Neural progenitor cell (in vitro differentiated cells): ENCODE results near the gene MYRFL. TPM values are rescaled to one million over a fixed set of nuclear protein-coding genes. Genes with fewer than 3 reads are reported as not detected.

ENCODE experiments used
- DNase-seq: peaks from one replicate; pipeline ENCODE4 v3.0.0-alpha.2; 2016; ENCODE audit warnings: low spot score
- H2AFZ ChIP-seq: fragments of 200-600 bp; sonication (generic); replicated peaks from 2 replicates; pipeline ENCODE4 v1.6.1; 2016; ENCODE audit warnings: antibody characterized with exemption
- H3F3A ChIP-seq: fragments of 200-600 bp; sonication (generic); 2 replicates; pipeline ENCODE4 v1.6.1; 2016; ENCODE audit warnings: antibody characterized with exemption, low read depth
- H3K27ac ChIP-seq: fragments of 200-600 bp; sonication (generic); 2 replicates; pipeline ENCODE4 v1.5.1; 2016; ENCODE audit warnings: mild to moderate bottlenecking
- H3K27me3 ChIP-seq: fragments of 200-600 bp; sonication (generic); 2 replicates; pipeline ENCODE4 v1.6.1; 2016; ENCODE audit warnings: mild to moderate bottlenecking, moderate library complexity
- H3K36me3 ChIP-seq: fragments of 200-600 bp; sonication (generic); 2 replicates; pipeline ENCODE4 v1.5.1; 2016
- H3K4me1 ChIP-seq: fragments of 200-600 bp; sonication (generic); 2 replicates; pipeline ENCODE4 v1.6.1; 2016; ENCODE audit warnings: mixed run types
- H3K4me2 ChIP-seq: fragments of 200-600 bp; sonication (generic); 2 replicates; pipeline ENCODE4 v1.6.1; 2016
- H3K4me3 ChIP-seq: fragments of 200-600 bp; sonication (generic); 2 replicates; pipeline ENCODE4 v1.5.1; 2016
- H3K79me2 ChIP-seq: fragments of 200-600 bp; sonication (generic); 2 replicates; pipeline ENCODE4 v1.6.1; 2016; ENCODE audit warnings: low read depth
- H3K9ac ChIP-seq: fragments of 200-600 bp; sonication (generic); 2 replicates; pipeline ENCODE4 v1.6.1; 2016
- H3K9me3 ChIP-seq: fragments of 200-600 bp; sonication (generic); 2 replicates; pipeline ENCODE4 v1.5.1; 2016; ENCODE audit warnings: low read depth
- H4K20me1 ChIP-seq: fragments of 200-600 bp; sonication (generic); 2 replicates; pipeline ENCODE4 v1.6.1; 2016; ENCODE audit warnings: low read depth
- H3K27ac Mint-ChIP-seq: 3 replicates; pipeline ENCODE4 v1.8.0; 2021; ENCODE audit warnings: mixed read lengths
- H3K27me3 Mint-ChIP-seq: 2 replicates; pipeline ENCODE4 v1.8.0; 2022; ENCODE audit warnings: low read depth, mild to moderate bottlenecking, inconsistent platforms, moderate library complexity, mixed read lengths; ENCODE audit not compliant: insufficient read depth
- H3K36me3 Mint-ChIP-seq: 3 replicates; pipeline ENCODE4 v1.8.0; 2021; ENCODE audit warnings: mixed read lengths
- H3K4me1 Mint-ChIP-seq: 3 replicates; pipeline ENCODE4 v1.8.0; 2021; ENCODE audit warnings: mixed read lengths
- H3K4me3 Mint-ChIP-seq: 3 replicates; pipeline ENCODE4 v1.8.0; 2021; ENCODE audit warnings: mild to moderate bottlenecking, moderate library complexity, mixed read lengths
- H3K9me3 Mint-ChIP-seq: 3 replicates; pipeline ENCODE4 v1.8.0; 2020; ENCODE audit warnings: mixed read lengths
- EZH2 ChIP-seq: fragments of 200-600 bp; sonication (generic); IDR thresholded peaks from 2 replicates; pipeline ENCODE4 v1.6.1; 2017; ENCODE audit warnings: antibody characterized with exemption, mild to moderate bottlenecking, moderate library complexity
- EZH2phosphoT487 ChIP-seq: fragments of 200-600 bp; sonication (generic); IDR thresholded peaks from 2 replicates; pipeline ENCODE4 v1.6.1; 2017; ENCODE audit warnings: antibody characterized with exemption
- total RNA-seq: library from RNA; depleted of rRNA; stranded (reverse); fragments of >200 nt; gene quantifications from 2 replicates; pipeline ENCODE4 v1.2.3, GENCODE V29; 2015; ENCODE audit warnings: low replicate concordance
- TF ChIP-seq, protein P1 (sequence below): fragments of 200-600 bp; sonication (generic); IDR thresholded peaks from 2 replicates; pipeline ENCODE4 v1.5.1; 2017; ENCODE audit warnings: antibody characterized with exemption, mild to moderate bottlenecking

MYRFL gene
- total RNA-seq, 1 donor from 2014 or later: not detected

GRCh38 chr12:69816082-69816481, 8.9 kb upstream of the MYRFL start:
- no peaks in the 10 kb centered on the region for H3K27me3 ChIP-seq
- no peaks in the 10 kb centered on the region for H3K79me2 ChIP-seq
- H3K4me3 ChIP-seq: no peak overlapping the region
- no peaks in the 10 kb centered on the region for H3K4me1 ChIP-seq
- no peaks in the 10 kb centered on the region for H3F3A ChIP-seq
- Mint-ChIP-seq H3K4me1 (no peaks in the 10 kb centered on the region), H3K27me3 (no peaks in the 10 kb centered on the region), H3K4me3 (no peak overlapping the region), H3K27ac (no peak overlapping the region), H3K9me3 (peaks cover under 1% of the 10 kb centered on the region), H3K36me3 (peaks cover 5% of the 10 kb centered on the region)
- no peak overlapping the region for H3K9ac ChIP-seq
- no peak for TF ChIP-seq EZH2
- TF ChIP-seq EZH2phosphoT487: no peak
- TF ChIP-seq, protein P1, sequence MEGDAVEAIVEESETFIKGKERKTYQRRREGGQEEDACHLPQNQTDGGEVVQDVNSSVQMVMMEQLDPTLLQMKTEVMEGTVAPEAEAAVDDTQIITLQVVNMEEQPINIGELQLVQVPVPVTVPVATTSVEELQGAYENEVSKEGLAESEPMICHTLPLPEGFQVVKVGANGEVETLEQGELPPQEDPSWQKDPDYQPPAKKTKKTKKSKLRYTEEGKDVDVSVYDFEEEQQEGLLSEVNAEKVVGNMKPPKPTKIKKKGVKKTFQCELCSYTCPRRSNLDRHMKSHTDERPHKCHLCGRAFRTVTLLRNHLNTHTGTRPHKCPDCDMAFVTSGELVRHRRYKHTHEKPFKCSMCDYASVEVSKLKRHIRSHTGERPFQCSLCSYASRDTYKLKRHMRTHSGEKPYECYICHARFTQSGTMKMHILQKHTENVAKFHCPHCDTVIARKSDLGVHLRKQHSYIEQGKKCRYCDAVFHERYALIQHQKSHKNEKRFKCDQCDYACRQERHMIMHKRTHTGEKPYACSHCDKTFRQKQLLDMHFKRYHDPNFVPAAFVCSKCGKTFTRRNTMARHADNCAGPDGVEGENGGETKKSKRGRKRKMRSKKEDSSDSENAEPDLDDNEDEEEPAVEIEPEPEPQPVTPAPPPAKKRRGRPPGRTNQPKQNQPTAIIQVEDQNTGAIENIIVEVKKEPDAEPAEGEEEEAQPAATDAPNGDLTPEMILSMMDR: no peak
- peaks cover under 1% of the 10 kb centered on the region for H3K9me3 ChIP-seq
- no peaks in the 10 kb centered on the region for H4K20me1 ChIP-seq
- no peak overlapping the region for H2AFZ ChIP-seq
- peaks cover 9% of the 10 kb centered on the region for H3K36me3 ChIP-seq
- no peak overlapping the region for H3K4me2 ChIP-seq
- no peak for DNase-seq
- no peak overlapping the region for H3K27ac ChIP-seq

DNA sequence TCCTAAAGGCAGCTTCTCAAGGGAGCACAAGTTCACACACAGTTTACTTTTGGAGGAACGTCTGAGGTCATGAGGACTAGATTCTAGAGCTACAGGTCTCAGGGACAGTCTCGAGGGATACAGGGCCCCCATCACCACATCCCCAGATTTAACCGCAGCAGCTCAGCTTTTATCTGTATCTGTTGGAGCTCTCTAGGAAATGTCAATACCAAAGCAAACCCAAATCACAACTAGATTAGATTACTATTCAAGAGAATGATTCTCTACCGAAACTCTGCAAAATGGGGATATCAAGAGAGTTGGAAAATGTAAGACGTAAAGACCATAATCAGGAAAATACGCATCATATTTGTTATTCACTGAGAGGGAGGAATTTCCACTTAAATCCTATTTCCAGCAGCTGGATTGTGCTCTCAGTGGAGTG, 4.0 kb upstream of the MYRFL start:
- H3K4me1 ChIP-seq: no peaks in the 10 kb centered on the region
- no peak overlapping the region for H3K9ac ChIP-seq
- H3K4me1 Mint-ChIP-seq: no peaks in the 10 kb centered on the region
- no peak overlapping the region for H3K4me2 ChIP-seq
- H3K9me3 Mint-ChIP-seq: no peaks in the 10 kb centered on the region
- no peaks in the 10 kb centered on the region for H4K20me1 ChIP-seq
- H3K4me3 ChIP-seq: no peak overlapping the region
- H3F3A ChIP-seq: peaks cover 3% of the 10 kb centered on the region
- H3K9me3 ChIP-seq: no peaks in the 10 kb centered on the region
- no peaks in the 10 kb centered on the region for H3K36me3 ChIP-seq
- DNase-seq: no peak
- H3K79me2 ChIP-seq: no peaks in the 10 kb centered on the region
- no peaks in the 10 kb centered on the region for H3K27me3 ChIP-seq
- no peak overlapping the region for H3K27ac Mint-ChIP-seq
- no peaks in the 10 kb centered on the region for H3K27me3 Mint-ChIP-seq
- H3K27ac ChIP-seq: no peak overlapping the region
- no peak for TF ChIP-seq EZH2
- no peak for TF ChIP-seq EZH2phosphoT487
- TF ChIP-seq, protein P1: no peak
- no peaks in the 10 kb centered on the region for H3K36me3 Mint-ChIP-seq
- H2AFZ ChIP-seq: no peak overlapping the region
- no peak overlapping the region for H3K4me3 Mint-ChIP-seq

DNA sequence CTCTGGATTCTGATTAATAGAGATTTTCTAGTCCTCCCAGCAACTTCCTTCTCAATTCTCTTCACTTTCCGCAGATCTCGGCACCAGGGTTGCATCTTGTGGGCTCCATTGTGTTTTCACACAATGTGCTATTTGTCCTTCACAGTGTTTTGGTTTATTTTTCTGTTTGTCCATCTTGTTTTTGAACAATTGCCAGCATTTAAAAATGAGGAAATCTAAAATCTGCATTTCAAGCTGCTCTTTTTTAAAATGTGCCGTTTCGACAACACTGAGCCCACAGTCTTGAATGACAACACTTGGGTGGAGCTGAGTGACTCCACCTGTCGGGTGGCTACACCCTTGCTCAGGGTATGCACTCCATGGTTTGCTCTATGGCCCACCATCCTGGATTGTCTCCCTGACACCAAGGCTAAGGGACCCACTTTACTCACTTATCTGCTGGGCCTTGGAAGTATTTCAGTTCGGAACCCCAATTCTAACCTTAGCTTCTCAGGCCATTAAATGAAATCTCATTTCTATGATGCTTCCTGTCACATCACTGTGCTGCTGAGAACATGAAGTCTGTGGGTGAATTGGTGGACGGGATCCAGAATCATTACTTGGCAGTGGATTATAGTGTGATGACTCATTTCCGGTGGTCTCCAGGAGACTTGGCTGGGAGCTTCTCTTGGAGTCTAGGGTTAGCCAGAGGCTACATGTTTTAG, 3.4 kb upstream of the MYRFL start:
- Histone ChIP-seq H3K9ac (no peak overlapping the region), H4K20me1 (no peaks in the 10 kb centered on the region), H3K36me3 (no peaks in the 10 kb centered on the region), H3F3A (peaks cover 3% of the 10 kb centered on the region), H3K4me3 (no peak overlapping the region), H3K9me3 (no peaks in the 10 kb centered on the region), H3K79me2 (no peaks in the 10 kb centered on the region), H3K4me2 (no peak overlapping the region), H3K27me3 (no peaks in the 10 kb centered on the region), H3K27ac (no peak overlapping the region), H2AFZ (no peak overlapping the region), H3K4me1 (no peaks in the 10 kb centered on the region)
- Mint-ChIP-seq H3K4me1 (no peaks in the 10 kb centered on the region), H3K9me3 (no peaks in the 10 kb centered on the region), H3K27ac (no peak overlapping the region), H3K27me3 (no peaks in the 10 kb centered on the region), H3K4me3 (no peak overlapping the region), H3K36me3 (no peaks in the 10 kb centered on the region)
- no peak for TF ChIP-seq EZH2
- no peak for TF ChIP-seq EZH2phosphoT487
- TF ChIP-seq, protein P1: no peak
- DNase-seq: no peak
